C4-2B (cell line): Measurements from ENCODE around the gene FOXL3.
"Not testable (repeated sequence)": the region's sequence is repeated elsewhere in the genome, so short reads cannot be mapped to it uniquely, and the experiment has no call there.

Experiments used
- H3K27ac ChIP-seq: fragments of 450-650 bp; 2 replicates; pipeline ENCODE4 v1.5.1; 2017
- CTCF ChIP-seq: fragments of 450-650 bp; conservative IDR thresholded peaks from 2 replicates; pipeline ENCODE4 v1.5.1; 2017; ENCODE audit warnings: mild to moderate bottlenecking
- ZFX ChIP-seq: fragments of 450-650 bp; IDR thresholded peaks from 2 replicates; pipeline ENCODE4 v1.6.1; 2017

The FOXL3 gene

GRCh38 chr7:293681-294439 is 3.9 kb downstream of the FOXL3 start:
- no peak overlapping the region for H3K27ac ChIP-seq
- TF ChIP-seq ZFX (no peak), CTCF (no peak)

DNA sequence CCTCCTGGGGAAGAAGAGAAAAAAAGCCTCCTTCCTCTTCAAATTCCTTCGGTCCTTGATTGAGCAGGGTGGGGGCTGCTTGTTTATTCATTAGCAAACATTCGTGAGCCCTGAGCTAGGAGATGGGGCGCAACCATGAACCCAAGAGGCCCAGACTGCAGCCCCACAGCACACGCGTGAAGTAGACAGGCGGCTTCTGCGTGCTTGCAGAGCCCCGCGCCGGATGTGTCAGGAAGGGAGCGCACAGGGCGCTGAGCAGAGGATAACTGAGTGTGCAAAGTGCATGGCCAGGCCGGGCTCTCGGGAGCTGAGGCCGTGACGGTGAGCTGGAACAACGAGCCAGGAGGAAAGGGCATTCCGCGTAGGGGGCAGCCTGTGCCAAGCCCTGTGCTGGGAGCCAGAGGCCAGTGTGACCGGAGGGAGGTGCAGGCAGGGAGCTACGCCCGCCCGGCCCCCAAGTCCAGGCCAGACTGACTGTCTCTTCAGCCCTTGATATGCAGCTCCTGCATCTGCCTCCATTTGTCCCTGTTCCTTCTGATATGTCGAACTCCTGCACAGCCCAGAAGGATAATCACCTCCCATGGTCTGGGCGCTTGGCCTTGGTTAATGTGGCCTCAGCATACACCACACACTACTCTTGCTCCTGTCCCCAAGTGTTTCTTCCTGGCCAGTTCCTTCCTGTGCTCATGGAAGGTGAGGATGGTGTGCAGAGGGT is 4.6 kb downstream of the FOXL3 start:
- TF ChIP-seq CTCF = no peak
- TF ChIP-seq ZFX = no peak
- no peak overlapping the region for H3K27ac ChIP-seq

GRCh38 chr7:295155-296154 is 5.5 kb downstream of the FOXL3 start:
- TF ChIP-seq CTCF (no peak), ZFX (no peak)

GRCh38 chr7:296373-296945 is 6.5 kb downstream of the FOXL3 start:
- no peak overlapping the region for H3K27ac ChIP-seq
- TF ChIP-seq CTCF (no peak), ZFX (no peak)

More at GRCh38 chr7:295155-296154, 5.5 kb downstream of the FOXL3 start:
- no peak overlapping the region for H3K27ac ChIP-seq

DNA sequence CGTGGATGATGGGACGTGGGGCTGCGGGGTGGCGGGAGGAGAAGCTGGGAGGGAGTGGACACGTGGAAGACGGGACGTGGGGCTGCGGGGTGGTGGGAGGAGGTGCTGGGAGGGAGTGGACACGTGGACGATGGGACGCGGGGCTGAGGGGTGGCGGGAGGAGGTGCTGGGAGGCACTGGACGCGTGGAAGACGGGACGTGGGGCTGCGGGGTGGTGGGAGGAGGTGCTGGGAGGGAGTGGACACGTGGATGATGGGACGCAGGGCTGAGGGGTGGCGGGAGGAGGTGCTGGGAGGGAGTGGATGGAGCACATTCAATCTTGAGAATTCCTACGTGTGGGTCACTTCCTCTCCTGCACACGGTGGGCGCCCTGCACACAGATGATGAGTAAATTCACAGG is 7.2 kb downstream of the FOXL3 start:
- H3K27ac ChIP-seq = not testable (repeated sequence)

DNA sequence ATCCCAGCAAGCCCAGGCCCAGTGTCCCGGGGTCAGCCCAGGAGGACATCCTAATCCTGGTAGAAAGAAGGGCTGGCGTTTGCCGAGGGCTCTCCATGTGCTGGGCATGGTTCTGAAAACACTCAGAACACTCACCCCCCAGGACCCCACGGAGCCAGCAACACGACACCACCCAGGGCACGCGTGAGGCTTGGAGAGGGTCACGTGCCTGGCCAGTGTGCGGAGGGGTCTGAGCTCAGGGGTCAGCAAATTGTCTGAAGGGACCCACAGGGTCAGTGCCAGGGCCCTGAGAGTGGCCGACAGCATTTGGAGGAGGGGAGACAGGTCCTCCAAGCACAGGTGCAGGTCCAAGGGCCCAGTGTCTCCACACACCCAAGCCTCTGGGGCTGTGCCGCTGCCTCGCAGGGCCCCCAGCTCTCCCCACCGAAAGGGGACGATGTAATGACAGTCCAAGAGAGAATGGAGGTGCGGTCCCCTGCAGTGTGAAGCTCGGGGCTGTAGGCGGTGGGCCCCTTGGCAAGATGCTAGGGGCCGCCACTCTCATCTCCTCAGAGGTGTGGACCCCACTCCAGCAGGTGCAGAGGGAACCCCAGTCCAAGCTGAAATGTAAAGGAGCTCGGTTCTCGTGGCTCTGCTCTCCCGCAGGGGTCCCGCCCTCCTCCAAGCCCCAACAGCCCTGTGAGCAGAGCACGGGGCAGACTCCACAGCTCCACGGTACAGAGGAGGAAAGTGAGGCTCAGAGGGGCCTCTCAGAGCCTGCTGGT is 7.8 kb downstream of the FOXL3 start:
- TF ChIP-seq CTCF (no peak), ZFX (no peak)
- no peak overlapping the region for H3K27ac ChIP-seq

GRCh38 chr7:298375-298702 is 8.4 kb downstream of the FOXL3 start:
- TF ChIP-seq ZFX (no peak), CTCF (no peak)
- H3K27ac ChIP-seq = no peak overlapping the region
